ENCODE results near the gene SLC8A2.

DNA sequence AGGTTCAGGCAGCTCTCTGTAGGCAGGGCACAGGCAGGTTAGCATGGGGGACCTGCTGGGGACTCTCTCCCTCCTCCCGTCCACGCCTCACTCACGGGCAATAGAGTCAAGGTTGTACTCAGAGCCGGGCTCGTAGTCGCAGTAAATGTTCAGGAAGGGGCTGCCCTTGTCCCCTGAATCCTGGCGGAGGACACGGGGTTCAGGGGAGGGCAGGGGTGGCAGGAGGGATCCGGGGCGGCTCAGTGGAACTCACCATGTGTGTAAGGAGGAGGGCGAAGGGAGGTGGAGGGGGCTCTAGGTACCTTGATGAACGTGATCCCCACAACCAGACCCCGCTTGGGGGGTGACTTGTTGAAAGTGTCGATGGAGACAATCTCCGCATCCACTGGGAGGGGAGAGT, 11.5 kb upstream of the SLC8A2 start:
- TF ChIP-seq, protein P1, sequence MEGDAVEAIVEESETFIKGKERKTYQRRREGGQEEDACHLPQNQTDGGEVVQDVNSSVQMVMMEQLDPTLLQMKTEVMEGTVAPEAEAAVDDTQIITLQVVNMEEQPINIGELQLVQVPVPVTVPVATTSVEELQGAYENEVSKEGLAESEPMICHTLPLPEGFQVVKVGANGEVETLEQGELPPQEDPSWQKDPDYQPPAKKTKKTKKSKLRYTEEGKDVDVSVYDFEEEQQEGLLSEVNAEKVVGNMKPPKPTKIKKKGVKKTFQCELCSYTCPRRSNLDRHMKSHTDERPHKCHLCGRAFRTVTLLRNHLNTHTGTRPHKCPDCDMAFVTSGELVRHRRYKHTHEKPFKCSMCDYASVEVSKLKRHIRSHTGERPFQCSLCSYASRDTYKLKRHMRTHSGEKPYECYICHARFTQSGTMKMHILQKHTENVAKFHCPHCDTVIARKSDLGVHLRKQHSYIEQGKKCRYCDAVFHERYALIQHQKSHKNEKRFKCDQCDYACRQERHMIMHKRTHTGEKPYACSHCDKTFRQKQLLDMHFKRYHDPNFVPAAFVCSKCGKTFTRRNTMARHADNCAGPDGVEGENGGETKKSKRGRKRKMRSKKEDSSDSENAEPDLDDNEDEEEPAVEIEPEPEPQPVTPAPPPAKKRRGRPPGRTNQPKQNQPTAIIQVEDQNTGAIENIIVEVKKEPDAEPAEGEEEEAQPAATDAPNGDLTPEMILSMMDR (IDR thresholded peaks at IDR 0.05; ENCODE audit: low read length), result no peak
- TF ChIP-seq EZH2 (optimal IDR thresholded peaks at IDR 0.05; ENCODE audit: low read depth, low read length), result no peak
